Stimulated activated CD8-positive, alpha-beta memory T cell treated with anti-CD3 and anti-CD28 coated beads, Interleukin-4, amount 100 ng/mL, for 1 hour (primary cell): ENCODE results near the gene TCERG1L.
"Not testable (repeated sequence)": the region's sequence is repeated elsewhere in the genome, so short reads cannot be mapped to it uniquely, and the experiment has no call there.

Experiments used
- DNase-seq, 2 donors: peaks; one replicate each; pipeline ENCODE4 v3.0.0-alpha.2; 2020; ENCODE audit warnings: low read depth in 2 of 2, low spot score in 1 of 2

The TCERG1L gene, protein sequence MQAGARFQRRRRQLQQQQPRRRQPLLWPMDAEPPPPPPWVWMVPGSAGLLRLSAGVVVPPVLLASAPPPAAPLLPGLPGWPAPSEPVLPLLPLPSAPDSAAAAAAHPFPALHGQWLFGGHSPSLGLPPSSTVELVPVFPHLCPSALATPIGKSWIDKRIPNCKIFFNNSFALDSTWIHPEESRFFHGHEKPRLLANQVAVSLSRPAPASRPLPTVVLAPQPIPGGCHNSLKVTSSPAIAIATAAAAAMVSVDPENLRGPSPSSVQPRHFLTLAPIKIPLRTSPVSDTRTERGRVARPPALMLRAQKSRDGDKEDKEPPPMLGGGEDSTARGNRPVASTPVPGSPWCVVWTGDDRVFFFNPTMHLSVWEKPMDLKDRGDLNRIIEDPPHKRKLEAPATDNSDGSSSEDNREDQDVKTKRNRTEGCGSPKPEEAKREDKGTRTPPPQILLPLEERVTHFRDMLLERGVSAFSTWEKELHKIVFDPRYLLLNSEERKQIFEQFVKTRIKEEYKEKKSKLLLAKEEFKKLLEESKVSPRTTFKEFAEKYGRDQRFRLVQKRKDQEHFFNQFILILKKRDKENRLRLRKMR

DNA sequence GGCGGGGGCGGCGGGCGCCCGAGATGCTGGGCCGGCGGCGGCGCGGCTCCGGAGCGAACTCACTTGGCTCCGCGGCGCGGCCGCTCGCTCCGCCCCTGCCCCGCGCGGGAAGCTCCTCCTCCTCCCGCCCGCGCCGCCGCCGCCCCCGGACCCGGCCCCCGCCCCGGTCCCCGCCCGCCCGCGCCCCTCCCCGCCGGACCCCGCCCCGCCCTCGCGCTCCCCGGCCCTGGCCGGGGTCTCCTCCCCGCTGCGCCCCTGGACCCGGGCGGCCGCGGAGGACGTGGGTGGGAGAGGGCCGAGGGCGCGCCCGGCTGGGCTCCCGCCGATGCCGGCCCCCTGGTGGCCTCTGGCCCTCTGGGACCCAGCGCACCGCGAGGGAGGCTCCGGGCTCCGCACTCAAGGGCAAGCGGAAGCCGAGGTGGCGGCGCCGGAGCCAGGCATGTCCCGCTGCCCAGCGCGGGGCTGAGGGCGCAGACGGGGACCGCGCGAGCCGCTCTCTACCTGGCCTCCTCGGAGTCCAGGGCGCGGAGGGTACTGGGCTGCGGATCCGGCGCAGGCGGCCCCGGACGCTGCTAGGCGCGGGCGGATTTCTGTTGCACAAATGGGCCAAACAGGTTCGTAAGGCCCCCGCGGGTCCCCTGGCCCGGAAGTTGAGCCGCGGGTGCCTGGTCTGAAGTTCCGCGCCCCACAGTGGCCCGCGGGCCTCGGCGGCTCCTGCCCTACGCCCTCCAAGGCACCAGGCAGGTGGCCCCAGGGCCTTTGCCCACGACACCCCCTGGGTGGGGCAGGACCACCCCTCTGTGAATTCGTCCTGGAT lies at the start of gene TCERG1L:
TCERG1L (minus strand) TSS at position 61 of the 817 bp plus-strand sequence. CDS start 86 bp downstream, outside the sequence.
- DNase-seq = no peak

DNA sequence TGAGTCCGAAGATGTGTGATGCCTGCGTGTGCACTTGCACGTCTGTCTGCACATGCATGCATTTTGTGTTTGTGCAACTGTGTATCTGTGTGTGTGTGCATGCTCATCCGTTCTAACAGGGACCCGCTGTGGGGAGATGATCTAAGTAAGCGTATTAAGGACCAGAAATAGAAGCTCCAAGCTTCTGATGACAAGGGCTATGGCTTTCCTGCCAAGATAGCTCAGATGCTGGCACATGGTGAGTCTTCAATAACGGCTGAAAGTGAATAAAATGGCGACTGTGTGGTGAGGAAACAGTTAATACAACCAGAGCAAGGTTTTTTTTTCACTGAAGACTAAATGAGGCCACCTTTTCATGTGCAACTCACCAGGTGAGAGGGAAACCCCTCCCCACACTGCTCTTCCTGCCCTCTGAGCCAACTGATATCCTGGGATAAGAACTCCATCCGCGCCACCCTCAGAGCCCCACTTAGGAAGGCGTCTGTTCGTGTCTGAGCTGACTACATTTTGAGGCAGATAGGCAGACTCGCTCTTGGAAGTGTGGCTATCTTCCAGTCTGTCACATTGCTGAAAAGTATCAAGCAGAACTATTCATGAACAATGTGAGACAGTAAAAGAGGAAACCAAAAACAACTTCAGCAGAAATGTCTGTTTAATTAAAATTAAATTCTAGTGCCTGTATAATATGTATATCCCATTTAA lies 47.4 kb upstream of the TCERG1L start:
- no peak for DNase-seq

DNA sequence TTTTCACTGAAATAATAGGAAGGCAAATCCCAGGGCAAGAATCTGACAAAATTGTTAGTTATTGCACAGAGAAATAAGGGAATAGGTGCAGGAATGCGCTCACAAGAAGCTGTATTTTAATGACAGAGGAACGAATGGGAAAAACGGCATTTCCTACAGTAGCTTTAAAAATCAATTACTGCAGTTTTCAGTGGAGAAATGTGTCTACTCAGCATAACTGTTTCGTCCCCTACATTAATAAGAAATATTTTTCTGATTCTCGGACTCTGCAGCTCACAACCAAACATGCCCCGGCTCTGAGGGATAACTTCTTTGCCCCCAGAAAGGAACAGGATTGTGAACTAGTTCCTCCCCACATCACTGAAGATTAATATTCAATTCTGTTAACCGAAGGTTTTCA lies 44.9 kb upstream of the TCERG1L start:
- DNase-seq = no peak

DNA sequence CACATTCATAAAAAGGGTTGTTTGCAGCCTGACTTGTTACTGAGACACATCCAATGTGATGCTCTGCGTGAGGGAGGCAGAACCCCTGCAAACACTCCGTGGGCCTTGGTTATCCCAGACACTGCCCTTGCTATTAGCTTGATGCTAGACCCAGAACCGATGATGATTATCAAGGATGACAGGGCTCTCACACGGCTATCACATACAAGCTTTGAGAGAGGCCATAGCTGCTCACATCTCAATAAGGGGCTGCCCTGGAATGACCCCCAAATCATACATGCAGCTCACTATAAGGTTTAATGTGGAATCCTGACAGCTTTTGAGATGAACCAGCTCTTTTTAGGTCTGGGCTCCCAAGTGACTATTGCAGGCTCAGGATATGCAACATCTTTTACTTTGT lies 44.4 kb upstream of the TCERG1L start:
- DNase-seq = no peak

DNA sequence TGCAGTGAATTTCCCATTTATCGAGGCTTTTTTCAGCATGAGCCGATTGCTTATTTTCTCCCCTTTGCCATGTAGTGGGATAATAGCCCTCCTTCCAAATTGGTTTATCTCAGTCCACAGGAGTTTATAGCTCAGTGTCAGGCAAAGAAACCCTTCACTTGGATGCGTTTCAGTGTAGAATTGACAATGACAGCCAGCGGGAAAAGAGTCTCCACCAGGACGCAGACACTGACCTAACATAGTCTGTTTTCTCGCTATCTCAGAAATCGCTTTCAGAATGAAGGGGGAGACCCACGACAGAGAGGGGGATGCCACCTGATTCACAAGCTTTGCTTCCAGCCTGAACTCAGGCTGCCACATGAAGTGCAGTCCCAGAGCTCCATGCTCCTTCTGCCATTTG lies 43.5 kb upstream of the TCERG1L start:
- DNase-seq = no peak

DNA sequence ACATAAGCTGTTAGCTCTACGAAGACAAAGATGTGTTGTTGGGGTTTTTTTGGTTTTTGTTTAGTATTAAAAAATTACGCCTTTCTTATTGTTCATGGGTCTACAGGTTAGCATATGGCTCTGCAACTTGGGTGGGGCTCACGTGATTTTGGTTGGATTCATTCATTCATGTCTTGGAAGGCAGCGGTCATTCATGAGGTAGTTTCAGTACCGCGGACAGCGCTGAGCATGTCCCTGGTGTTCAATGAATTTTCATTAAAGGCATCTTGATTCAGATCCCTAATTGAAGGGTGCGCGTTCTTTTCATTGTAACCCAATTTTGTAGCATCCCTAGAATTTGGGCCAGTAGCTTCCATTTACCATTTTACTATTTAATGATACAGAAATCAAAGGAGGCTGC lies 42.9 kb upstream of the TCERG1L start:
- no peak for DNase-seq

DNA sequence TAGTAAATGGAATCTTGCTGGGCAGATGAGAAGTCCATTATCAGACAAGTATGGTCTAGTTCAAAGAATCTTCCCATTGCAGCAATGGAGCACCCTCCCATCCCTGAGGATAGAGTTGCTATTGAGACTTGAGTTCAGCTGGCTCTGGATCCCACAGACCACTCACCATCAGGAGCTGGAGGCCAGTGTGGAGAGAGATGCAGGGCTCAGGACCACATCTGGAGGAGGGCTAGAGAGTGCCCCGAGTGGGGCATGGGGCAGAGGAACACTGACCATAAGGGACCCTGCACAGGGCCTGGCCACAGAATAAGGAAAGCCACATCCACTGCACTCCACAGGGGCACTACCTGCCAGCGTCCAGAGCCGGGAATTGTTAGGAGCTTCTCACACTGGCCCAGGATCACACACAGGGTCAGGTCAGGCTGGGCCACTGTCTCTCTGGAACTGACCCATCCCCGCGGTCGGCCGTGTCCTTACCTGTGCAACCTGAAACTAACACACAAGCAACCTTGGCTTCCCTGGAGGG lies 41.3 kb upstream of the TCERG1L start:
- DNase-seq = no peak

DNA sequence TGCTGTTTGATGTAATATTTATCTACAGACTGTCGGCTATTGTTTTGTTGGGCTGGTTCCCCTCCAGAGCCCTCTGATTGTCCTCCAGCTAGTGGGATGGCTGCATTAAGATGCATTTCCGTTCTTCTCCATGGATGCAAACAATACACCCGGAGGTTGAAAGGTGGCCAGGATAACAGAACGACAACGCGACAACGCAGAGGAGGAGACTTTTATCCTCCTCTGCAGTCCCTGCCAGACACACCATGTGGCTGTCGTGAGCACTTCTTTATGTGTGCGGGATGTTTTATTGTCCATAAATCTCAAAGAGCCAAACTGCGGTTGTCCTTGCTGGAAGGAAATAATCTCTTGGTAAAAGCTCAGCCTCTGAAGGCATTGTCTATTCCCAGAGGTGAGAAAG lies 39.1 kb upstream of the TCERG1L start:
- no peak for DNase-seq

DNA sequence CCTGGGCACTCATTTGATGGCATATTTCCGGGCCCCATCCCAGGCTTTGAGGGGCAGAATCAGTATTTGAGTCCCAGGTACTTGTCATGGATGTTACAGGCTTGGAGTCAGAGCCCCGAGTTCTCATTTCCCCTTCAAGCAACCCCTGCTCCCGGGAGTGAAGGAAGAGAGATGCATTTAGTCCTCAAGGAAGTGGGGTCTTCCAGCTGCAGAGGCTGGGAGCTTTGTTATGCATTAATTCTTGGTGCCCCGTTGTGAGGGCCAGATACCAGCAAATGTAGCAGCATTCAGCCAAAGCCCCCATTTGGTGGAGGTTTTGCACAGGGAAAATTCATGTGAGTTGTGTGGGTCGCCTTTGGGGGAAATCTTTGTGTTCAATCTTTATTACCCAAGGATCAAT lies 38.7 kb upstream of the TCERG1L start:
- DNase-seq = no peak

DNA sequence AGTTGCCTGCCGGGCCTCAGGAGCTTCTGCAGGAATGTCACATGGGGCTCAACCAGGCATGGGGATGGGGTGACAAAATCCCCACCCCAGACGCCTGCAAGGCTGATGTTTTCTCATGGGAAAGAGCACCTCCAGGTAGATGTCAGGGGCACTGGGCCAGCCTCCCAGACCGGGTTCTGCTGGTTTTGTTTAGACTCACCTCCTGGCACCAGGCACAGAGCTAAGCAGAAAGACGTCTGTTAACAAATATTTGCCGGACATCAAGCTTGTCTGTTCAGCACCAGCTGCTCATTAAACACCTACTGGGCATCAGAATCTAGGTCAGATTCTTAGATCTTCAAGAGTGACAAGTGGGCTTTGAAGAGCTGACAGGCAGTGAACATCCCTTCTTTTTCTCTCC lies 34.9 kb upstream of the TCERG1L start:
- no peak for DNase-seq

DNA sequence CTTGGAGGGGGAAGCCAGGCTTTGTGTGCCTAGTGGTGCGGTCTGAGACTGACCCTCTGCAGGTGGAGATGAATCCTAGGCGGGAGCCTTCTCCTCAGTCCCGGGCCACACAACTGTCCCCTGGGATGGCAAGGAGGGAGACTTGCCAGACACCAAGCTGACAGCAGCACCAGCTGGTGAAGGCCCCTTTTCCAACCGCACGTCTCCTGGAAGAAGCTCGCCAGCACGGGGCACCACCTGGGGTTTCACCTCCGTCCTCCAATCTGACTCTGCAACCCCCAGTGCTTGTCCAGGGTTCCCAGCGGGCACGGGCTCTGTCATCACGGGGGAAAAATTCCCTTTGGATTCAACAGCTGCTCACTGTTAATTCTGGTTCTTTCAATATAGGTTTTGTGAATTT lies 34.2 kb upstream of the TCERG1L start:
- no peak for DNase-seq

DNA sequence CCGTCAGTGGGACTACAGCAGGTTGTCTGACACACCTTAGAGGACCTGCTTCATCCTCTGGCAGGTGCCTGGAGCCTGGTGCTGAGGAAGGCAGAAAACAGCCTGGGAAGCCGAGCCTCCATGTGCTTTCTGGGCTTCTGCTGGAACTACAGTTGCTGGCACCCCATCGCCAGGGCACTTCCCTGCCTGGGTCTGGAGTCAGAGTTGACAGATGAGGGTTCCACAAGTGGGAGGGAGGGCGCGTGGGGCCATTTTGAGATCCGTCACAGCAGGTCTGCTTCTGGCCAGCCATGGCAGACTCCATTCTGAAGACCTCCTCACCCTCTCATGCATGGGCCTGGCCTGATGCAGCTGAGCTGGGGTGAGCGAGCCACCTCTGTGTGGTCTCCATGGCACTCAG lies 33.2 kb upstream of the TCERG1L start:
- no peak for DNase-seq

DNA sequence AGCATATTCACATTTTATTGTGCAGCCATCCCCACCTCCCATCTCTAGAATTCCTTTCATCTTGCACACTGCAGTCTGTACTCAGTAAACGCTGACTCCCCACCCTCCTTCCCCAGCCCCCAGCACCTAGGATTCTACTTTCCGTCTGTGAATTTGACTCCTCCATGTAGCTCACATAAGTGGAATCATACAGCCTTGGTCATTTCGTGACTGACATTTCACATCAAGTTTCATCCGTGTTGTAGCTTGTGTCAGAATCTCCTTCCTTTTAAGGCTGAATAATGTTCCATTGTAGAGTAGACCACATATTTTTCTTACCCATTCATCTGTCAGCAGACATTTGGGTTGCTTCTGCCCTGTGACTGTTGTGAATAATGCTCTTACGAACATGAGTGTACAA lies 26.2 kb upstream of the TCERG1L start:
- no peak for DNase-seq

DNA sequence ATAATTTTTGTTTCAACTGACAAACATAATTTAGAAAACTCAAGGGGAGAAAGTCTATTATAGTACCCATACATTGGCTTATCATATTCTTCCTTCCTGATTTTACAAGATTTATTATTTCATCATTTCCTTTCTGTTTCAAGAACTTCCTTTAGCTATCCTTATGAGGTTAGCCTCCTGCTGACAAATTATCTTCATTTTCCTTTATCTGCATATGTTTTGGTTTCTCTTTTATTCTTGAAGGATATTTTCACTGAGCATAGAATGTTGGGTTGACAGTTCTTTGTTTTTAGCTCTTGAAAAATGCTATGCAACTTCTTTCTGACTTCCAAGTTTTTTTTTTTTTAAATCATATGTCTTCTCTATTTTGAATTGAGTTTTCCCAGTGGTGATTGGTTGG lies 21.3 kb upstream of the TCERG1L start:
- no peak for DNase-seq

DNA sequence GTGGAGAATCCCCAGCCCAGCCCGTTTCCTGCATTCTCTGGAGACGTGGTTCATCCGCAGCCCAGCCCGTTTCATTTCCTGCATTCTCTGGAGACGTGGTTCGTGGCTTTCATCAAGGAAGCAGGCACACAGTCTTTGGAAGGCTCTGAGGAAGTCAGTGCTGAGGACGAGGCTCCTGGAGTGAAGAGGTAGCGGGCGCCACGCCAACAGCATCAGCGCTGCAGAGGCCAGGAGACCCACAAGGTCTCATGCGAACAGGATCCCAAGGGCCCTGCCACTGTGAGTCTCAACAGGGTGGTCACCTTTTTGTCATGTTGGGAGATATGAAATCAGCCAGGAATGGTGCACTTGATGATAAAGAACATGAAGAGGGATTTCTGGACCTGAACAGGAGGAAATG lies 12.4 kb upstream of the TCERG1L start:
- DNase-seq = no peak

DNA sequence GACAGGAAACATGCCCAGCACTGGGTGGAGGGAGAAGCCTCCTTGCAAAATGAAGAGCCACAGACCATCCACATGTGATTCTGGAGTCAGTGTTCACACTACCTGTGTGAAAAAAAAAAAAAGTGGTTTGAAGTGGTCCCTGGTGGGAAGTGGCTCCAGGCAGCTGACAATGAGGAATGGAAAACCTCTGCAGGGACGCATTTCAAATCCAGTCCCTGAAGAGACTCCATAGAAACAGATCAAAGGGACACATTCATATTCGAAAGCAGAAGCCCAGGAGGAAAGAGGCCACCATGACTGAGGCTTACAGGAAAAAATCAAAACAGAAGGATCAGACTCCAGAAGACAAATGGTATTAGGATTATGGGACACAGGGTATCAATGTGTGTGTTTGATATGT lies 11.5 kb upstream of the TCERG1L start:
- DNase-seq = no peak

DNA sequence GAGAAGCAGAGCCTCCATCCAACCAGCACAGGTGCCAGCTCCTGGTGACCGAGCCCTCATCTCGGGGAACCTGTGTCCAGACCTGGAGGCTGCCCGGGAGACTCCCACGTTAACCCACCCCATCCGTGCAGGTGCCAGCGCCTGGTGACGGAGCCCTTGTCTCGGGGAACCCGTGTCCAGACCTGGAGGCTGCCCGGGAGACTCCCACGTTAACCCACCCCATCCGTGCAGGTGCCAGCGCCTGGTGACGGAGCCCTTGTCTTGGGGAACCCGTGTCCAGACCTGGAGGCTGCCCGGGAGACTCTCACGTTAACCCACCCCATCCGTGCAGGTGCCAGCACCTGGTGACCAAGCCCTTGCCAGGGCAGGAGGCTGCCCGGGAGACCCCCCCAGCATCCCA lies 11.1 kb upstream of the TCERG1L start:
- not testable (repeated sequence) for DNase-seq

DNA sequence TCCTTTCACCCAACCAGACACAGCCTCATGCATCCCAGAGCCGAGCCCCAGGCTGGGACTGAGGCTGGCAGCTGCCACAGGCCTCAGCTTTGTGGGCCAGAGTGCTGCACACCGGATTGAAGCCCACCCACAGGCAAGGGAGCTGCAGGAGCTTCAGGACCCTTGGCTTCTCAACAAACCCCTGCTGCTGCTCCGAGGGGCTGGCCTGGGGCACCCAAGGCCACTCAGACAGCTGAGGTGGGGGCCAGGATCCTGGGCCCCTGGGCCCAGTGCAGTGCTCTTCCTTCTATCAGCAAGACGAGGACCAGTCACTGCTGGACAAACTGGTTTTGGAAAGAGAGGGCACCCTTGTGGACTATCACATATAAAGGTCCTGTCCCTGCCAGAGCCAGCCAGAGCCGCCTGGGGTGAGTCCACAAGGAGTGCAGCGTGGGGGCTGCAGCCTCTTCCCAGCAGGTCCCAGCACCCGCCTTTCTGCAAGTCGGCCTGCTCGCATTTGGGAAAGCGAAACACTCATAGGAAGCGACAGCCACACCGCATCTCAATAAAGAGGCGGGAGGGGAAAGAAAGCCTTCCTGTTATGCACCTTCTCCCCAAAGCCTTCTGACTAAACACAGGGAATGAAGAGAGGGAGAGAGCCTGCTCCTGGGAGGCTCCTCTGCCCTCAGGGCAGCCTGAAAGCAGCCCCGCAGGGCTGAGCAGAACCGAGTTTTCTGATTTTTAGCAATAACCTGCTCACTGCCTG lies 9.5 kb upstream of the TCERG1L start:
- DNase-seq = no peak

DNA sequence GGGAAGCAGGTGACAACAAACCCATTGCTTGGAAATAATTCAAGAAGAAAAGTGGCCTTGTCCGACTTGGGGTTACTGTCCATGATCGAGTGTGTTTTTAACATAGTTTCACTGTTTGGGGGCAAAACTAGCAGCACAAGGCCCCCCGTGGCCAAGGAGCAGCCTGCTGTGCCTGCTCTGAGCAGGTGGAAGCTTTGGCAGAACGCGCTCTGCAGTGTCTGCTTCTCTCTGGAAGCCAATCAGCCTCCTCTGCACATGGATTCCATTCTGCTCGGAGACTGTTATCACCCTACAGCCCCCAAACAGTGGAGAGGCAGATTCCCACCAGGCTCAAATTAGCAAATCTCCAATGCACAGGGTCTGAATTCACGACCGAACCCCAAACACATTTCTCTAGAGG lies 7.3 kb upstream of the TCERG1L start:
- DNase-seq = no peak

DNA sequence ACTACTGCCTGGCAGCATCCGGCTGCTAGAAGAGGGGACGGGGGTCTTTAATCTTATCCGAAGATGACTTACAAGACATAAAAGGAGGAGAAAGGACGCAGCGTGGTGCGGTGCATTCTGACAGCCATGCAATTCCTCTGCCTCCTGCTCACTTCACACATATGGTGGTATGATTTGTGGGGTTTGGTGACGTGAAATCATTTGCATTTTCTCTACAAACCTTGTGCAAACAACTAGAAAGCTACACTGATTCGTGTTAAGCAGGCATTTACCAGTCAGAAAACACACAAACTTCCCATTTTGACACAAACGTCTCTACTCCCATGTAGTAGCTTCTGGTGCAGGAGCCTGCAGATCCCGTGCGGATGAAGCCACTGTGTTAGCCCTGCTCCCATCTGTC lies 6.8 kb upstream of the TCERG1L start:
- no peak for DNase-seq
